Cardiac fibroblast (primary cell): ENCODE results near the gene PRKRIP1.

Experiments used
- DNase-seq, 2 donors: peaks; one replicate each; pipeline versions ENCODE4 v3.0.0 to v3.0.0-alpha.2; 2010; ENCODE audit warnings: low read depth in 2 of 2
- H3K4me3 ChIP-seq, 2 donors: replicated peaks in 1 of 2; 1 replicate in 1 of 2; 2 replicates in 1 of 2; pipeline ENCODE4 v1.5.1; 2011; ENCODE audit warnings: low read depth in 2 of 2, low read length in 2 of 2, mild to moderate bottlenecking in 2 of 2, moderate library complexity in 1 of 2
- TF ChIP-seq, protein P1 (sequence below): IDR thresholded peaks from one replicate; pipeline ENCODE4 v1.5.1; 2011; ENCODE audit warnings: low read depth, mild to moderate bottlenecking, low read length, inconsistent platforms

Gene PRKRIP1

DNA sequence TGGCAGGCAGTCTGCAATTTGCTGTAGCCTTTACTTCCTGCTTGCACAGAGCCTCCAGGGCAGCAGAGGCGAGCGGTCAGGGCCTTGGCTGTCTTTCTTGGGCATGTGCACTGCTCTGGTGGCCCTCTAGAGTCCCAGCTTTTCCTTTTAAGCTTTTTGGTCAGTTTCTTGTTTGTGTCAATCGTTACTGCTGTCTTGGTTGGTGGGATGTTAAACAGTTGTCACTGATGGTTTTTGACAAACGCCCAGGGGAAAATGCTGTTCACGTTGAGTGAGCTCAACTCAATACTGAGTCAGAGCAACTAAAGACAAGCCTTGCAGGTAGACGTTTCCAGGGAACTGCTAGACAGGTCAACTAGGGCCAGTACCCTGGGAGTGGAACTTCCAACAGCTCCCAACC is 14.0 kb downstream of the PRKRIP1 start:
- TF ChIP-seq, protein P1, sequence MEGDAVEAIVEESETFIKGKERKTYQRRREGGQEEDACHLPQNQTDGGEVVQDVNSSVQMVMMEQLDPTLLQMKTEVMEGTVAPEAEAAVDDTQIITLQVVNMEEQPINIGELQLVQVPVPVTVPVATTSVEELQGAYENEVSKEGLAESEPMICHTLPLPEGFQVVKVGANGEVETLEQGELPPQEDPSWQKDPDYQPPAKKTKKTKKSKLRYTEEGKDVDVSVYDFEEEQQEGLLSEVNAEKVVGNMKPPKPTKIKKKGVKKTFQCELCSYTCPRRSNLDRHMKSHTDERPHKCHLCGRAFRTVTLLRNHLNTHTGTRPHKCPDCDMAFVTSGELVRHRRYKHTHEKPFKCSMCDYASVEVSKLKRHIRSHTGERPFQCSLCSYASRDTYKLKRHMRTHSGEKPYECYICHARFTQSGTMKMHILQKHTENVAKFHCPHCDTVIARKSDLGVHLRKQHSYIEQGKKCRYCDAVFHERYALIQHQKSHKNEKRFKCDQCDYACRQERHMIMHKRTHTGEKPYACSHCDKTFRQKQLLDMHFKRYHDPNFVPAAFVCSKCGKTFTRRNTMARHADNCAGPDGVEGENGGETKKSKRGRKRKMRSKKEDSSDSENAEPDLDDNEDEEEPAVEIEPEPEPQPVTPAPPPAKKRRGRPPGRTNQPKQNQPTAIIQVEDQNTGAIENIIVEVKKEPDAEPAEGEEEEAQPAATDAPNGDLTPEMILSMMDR, result no peak
- DNase-seq, result no peak
- H3K4me3 ChIP-seq, result no peak overlapping the region

GRCh38 chr7:102410918-102411317 is 14.8 kb downstream of the PRKRIP1 start:
- no peak for DNase-seq
- H3K4me3 ChIP-seq, result no peak overlapping the region
- TF ChIP-seq, protein P1, result no peak

DNA sequence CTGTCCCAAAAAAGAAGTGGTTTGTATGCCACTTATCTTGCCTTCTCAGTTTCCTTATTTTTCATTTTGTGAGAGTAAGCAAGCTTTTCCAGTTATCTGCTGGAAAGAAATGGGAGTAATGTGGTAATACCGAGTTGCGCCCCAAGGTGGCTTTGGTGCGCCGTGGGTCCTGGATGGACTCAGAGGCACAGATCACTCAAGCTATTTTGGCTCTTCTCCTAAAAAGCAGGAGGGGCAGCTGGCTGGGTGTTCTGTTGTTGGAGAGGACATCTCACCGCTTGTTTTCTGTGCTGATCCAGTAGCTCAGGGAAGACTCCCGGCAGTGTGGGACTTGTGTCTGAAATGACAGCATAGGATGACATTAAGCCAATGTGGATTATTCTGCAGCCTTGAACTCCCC is 16.4 kb downstream of the PRKRIP1 start:
- peak; percentile 52 to 54 for DNase-seq
- H3K4me3 ChIP-seq, result no peak overlapping the region
- TF ChIP-seq, protein P1, result peak; percentile 68

- H3K4me3 ChIP-seq, result no peak overlapping the region
- TF ChIP-seq, protein P1, result no peak
- DNase-seq, result no peak
Measured at GRCh38 chr7:102413091-102413490, 16.9 kb downstream of the PRKRIP1 start.

DNA sequence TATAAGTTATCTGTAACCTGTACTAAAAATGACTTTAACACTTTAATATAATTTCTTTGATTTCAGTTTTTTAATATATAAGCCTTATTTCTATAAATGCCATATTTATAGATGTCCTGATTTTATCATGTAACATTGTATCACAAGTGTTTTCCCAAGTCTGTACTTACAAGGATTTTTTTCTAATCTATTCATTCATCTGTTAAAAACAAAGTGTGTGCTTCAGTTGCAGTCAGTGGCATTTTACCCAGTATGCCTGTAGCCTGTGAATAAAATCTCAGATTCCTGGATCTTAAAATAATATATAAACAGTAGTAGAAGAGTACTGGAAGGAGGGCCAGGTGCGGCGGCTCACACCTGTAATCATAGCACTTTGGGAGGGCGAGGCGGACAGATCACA is 17.4 kb downstream of the PRKRIP1 start:
- TF ChIP-seq, protein P1, result no peak
- no peak overlapping the region for H3K4me3 ChIP-seq
- no peak for DNase-seq

- H3K4me3 ChIP-seq, result no peak overlapping the region
- no peak for DNase-seq
Measured at GRCh38 chr7:102415685-102416225, 19.6 kb downstream of the PRKRIP1 start.

More at GRCh38 chr7:102415685-102416225, 19.6 kb downstream of the PRKRIP1 start:
- TF ChIP-seq, protein P1, result no peak
